Neural crest cell (in vitro differentiated cells): ENCODE measurements around the gene KRT16. TPM values are rescaled to one million over a fixed set of nuclear protein-coding genes. Genes with fewer than 3 reads are reported as not detected.

ENCODE experiments used
- DNase-seq: peaks from one replicate; pipeline ENCODE4 v3.0.0; 2021; ENCODE audit warnings: low read depth, mixed read lengths, low spot score
- H3K27ac Mint-ChIP-seq: one replicate; pipeline ENCODE4 v1.8.0; 2021; ENCODE audit warnings: mild to moderate bottlenecking, mixed read lengths; ENCODE audit not compliant: unreplicated experiment
- H3K27me3 Mint-ChIP-seq: 2 replicates; pipeline ENCODE4 v1.8.0; 2021; ENCODE audit warnings: low read depth, mild to moderate bottlenecking, mixed read lengths
- H3K36me3 Mint-ChIP-seq: 2 replicates; pipeline ENCODE4 v1.8.0; 2021; ENCODE audit warnings: low read depth, mild to moderate bottlenecking, mixed read lengths
- H3K4me1 Mint-ChIP-seq: 2 replicates; pipeline ENCODE4 v1.8.0; 2021; ENCODE audit warnings: mixed read lengths
- H3K4me3 Mint-ChIP-seq: one replicate; pipeline ENCODE4 v1.8.0; 2021; ENCODE audit warnings: mild to moderate bottlenecking, mixed read lengths
- H3K9me3 Mint-ChIP-seq: 2 replicates; pipeline ENCODE4 v1.8.0; 2021; ENCODE audit warnings: mixed read lengths
- CTCF ChIP-seq: fragments of 200-600 bp; sonication (generic); conservative IDR thresholded peaks from 2 replicates; pipeline ENCODE4 v1.5.0; 2021; ENCODE audit warnings: antibody characterized with exemption, mild to moderate bottlenecking
- total RNA-seq: library from RNA; stranded (reverse); gene quantifications from 2 replicates; pipeline ENCODE4 v1.2.1, GENCODE V29; 2021

The KRT16 gene
- total RNA-seq, 1 donor from 2014 or later, result not detected

- H3K36me3 Mint-ChIP-seq, result no peaks in the 10 kb centered on the region
- TF ChIP-seq CTCF, result no peak
- H3K9me3 Mint-ChIP-seq, result no peaks in the 10 kb centered on the region
- no peaks in the 10 kb centered on the region for H3K27me3 Mint-ChIP-seq
- H3K4me3 Mint-ChIP-seq, result no peak overlapping the region
- no peak for DNase-seq
- H3K27ac Mint-ChIP-seq, result no peak overlapping the region
- peaks cover 5% of the 10 kb centered on the region for H3K4me1 Mint-ChIP-seq
Observed at GRCh38 chr17:41653421-41653820, 40.9 kb upstream of the KRT16 start.

- no peak for DNase-seq
- H3K9me3 Mint-ChIP-seq, result no peaks in the 10 kb centered on the region
- H3K27ac Mint-ChIP-seq, result no peak overlapping the region
Observed at GRCh38 chr17:41652461-41652970, 39.9 kb upstream of the KRT16 start.

GRCh38 chr17:41651625-41652460 lies 39.3 kb upstream of the KRT16 start:
- Mint-ChIP-seq H3K27ac (no peak overlapping the region), H3K4me1 (peaks cover 12% of the 10 kb centered on the region), H3K36me3 (no peaks in the 10 kb centered on the region), H3K4me3 (no peak overlapping the region), H3K27me3 (no peaks in the 10 kb centered on the region), H3K9me3 (no peaks in the 10 kb centered on the region)
- DNase-seq, result no peak
- no peak for TF ChIP-seq CTCF

More at GRCh38 chr17:41652461-41652970, 39.9 kb upstream of the KRT16 start:
- Mint-ChIP-seq H3K4me1 (peaks cover 12% of the 10 kb centered on the region), H3K4me3 (no peak overlapping the region), H3K27me3 (no peaks in the 10 kb centered on the region), H3K36me3 (no peaks in the 10 kb centered on the region)
- TF ChIP-seq CTCF, result no peak

GRCh38 chr17:41650794-41651624 lies 38.4 kb upstream of the KRT16 start:
- no peak overlapping the region for H3K27ac Mint-ChIP-seq
- no peaks in the 10 kb centered on the region for H3K27me3 Mint-ChIP-seq
- no peaks in the 10 kb centered on the region for H3K9me3 Mint-ChIP-seq
- H3K4me3 Mint-ChIP-seq, result no peak overlapping the region
- no peak for DNase-seq
- TF ChIP-seq CTCF, result no peak
- H3K36me3 Mint-ChIP-seq, result no peaks in the 10 kb centered on the region
- H3K4me1 Mint-ChIP-seq, result peaks cover 13% of the 10 kb centered on the region

- no peak overlapping the region for H3K4me3 Mint-ChIP-seq
- H3K27ac Mint-ChIP-seq, result no peak overlapping the region
- no peak for TF ChIP-seq CTCF
- H3K36me3 Mint-ChIP-seq, result no peaks in the 10 kb centered on the region
- no peaks in the 10 kb centered on the region for H3K9me3 Mint-ChIP-seq
- DNase-seq, result no peak
- no peaks in the 10 kb centered on the region for H3K27me3 Mint-ChIP-seq
- peaks cover 18% of the 10 kb centered on the region for H3K4me1 Mint-ChIP-seq
Observed at GRCh38 chr17:41649923-41650519, 37.5 kb upstream of the KRT16 start.
